Thoracic aorta (tissue), 2 donors: Measurements from ENCODE around the gene SLC23A2. TPM values are rescaled to one million over a fixed set of nuclear protein-coding genes. Genes with fewer than 3 reads are reported as not detected.
"Not testable (repeated sequence)": the region's sequence is repeated elsewhere in the genome, so short reads cannot be mapped to it uniquely, and the experiment has no call there.

Source experiments
- ATAC-seq: fragments of 150-250 bp; one replicate; pipeline ENCODE4 v1.8.0; 2017; ENCODE audit warnings: low read depth; ENCODE audit not compliant: insufficient number of reproducible peaks, low FRiP score
- DNase-seq: peaks from one replicate; pipeline ENCODE4 v3.0.0-alpha.2; 2020; ENCODE audit warnings: low spot score
- H3K27ac ChIP-seq, 2 donors: fragments of 200-600 bp; sonication (generic); 1 replicate in 1 of 2; 2 replicates in 1 of 2; pipeline ENCODE4 v1.5.1; 2016; ENCODE audit warnings: mild to moderate bottlenecking in 2 of 2, moderate library complexity in 2 of 2
- H3K27me3 ChIP-seq: fragments of 200-600 bp; sonication (generic); replicated peaks from 2 replicates; pipeline ENCODE4 v1.6.0; 2016; ENCODE audit warnings: mild to moderate bottlenecking; ENCODE audit not compliant: insufficient read depth
- H3K36me3 ChIP-seq: fragments of 200-600 bp; sonication (generic); one replicate; pipeline ENCODE4 v1.5.1; 2016
- H3K4me1 ChIP-seq, 2 donors: fragments of 200-600 bp; sonication (generic); 1 replicate in 1 of 2; 2 replicates in 1 of 2; pipeline versions ENCODE4 v1.5.1 to v1.6.0; 2016; ENCODE audit warnings: low read depth in 2 of 2, mild to moderate bottlenecking in 1 of 2; ENCODE audit not compliant: control insufficient read depth in 1 of 2
- H3K4me3 ChIP-seq: fragments of 200-600 bp; sonication (generic); 2 replicates; pipeline ENCODE4 v1.5.1; 2016; ENCODE audit warnings: mild to moderate bottlenecking
- H3K9me3 ChIP-seq: fragments of 200-600 bp; sonication (generic); 2 replicates; pipeline ENCODE4 v1.5.1; 2016
- total RNA-seq, 2 donors: library from RNA; depleted of rRNA; stranded (reverse); fragments of >200 nt; gene quantifications; one replicate each; pipeline versions ENCODE4 v1.1.0 to v1.2.3, GENCODE V29; 2016
- TF ChIP-seq, protein P1 (sequence below): fragments of 200-600 bp; sonication (generic); IDR thresholded peaks from one replicate; pipeline ENCODE4 v1.5.1; 2019; ENCODE audit warnings: antibody characterized with exemption

SLC23A2 gene
- total RNA-seq, 2 donors from 2014 or later: 32.1 to 51.9 TPM

DNA sequence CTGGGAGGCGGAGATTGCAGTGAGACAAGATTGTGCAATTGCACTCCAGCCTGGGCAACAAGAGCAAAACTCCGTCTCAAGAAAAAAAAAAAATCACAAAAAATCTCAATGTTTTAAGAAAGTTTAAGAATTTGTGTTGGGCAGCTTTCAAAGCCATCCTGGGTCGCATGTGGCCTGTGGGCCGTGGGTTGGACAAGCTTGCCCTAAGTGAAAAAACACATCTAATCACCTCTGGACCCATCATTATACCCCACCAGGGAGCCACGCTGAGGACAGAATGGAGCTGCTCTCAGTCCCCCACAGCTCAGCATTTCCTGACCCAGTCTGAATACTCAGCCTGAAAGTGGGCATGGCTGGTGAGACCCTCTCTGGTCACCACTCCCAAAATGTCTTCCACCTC is 150.3 kb downstream of the SLC23A2 start:
- TF ChIP-seq, protein P1, sequence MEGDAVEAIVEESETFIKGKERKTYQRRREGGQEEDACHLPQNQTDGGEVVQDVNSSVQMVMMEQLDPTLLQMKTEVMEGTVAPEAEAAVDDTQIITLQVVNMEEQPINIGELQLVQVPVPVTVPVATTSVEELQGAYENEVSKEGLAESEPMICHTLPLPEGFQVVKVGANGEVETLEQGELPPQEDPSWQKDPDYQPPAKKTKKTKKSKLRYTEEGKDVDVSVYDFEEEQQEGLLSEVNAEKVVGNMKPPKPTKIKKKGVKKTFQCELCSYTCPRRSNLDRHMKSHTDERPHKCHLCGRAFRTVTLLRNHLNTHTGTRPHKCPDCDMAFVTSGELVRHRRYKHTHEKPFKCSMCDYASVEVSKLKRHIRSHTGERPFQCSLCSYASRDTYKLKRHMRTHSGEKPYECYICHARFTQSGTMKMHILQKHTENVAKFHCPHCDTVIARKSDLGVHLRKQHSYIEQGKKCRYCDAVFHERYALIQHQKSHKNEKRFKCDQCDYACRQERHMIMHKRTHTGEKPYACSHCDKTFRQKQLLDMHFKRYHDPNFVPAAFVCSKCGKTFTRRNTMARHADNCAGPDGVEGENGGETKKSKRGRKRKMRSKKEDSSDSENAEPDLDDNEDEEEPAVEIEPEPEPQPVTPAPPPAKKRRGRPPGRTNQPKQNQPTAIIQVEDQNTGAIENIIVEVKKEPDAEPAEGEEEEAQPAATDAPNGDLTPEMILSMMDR: no peak
- H3K27me3 ChIP-seq: no peaks in the 10 kb centered on the region
- DNase-seq (no peak), ATAC-seq (no peak)
- H3K9me3 ChIP-seq: no peaks in the 10 kb centered on the region
- H3K4me3 ChIP-seq: no peak overlapping the region
- H3K36me3 ChIP-seq: no peaks in the 10 kb centered on the region
- H3K4me1 ChIP-seq: peaks cover 0 to 4% of the 10 kb centered on the region in 2 donors
- H3K27ac ChIP-seq: no peak overlapping the region

DNA sequence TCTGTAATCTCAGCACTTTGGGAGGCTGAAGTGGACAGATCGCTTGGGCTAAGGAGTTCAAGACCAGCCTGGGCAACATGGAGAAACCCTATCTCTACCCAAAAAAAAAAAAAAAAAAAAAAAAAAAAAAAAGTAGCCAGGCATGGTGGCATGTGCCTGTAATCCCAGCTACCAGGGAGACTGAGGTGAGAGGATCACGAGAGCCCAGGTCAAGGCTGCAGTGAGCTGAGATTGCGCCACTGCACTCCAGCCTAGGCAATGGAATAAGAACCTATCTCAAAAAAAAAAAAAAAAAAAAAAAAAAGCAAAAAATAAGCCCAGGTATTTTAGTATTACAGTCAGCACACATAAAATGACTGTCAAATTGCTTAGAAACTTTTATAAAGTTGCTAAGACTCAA is 152.5 kb downstream of the SLC23A2 start:
- H3K4me3 ChIP-seq, H3K27ac ChIP-seq, DNase-seq, H3K4me1 ChIP-seq, ATAC-seq, H3K36me3 ChIP-seq, H3K27me3 ChIP-seq, H3K9me3 ChIP-seq: not testable (repeated sequence)

DNA sequence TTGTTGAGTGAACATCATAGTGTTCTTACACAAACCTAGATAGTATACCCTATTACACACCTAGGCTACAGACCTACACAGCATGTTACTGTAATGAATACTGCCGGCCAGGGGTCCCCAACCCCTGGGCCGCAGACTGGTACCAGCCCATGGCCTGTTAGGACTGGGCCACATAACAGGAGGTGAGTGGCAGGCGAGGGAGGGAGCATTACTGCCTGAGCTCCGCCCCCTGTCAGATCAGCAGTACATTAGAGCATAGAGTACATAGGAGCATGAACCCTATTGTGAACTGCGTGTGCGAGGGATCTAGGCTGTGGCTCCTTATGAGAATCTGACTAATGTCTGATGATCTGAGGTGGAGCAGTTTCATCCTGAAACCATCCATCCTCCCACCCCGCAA is 153.3 kb downstream of the SLC23A2 start:
- no peak for ATAC-seq
- DNase-seq: no peak

DNA sequence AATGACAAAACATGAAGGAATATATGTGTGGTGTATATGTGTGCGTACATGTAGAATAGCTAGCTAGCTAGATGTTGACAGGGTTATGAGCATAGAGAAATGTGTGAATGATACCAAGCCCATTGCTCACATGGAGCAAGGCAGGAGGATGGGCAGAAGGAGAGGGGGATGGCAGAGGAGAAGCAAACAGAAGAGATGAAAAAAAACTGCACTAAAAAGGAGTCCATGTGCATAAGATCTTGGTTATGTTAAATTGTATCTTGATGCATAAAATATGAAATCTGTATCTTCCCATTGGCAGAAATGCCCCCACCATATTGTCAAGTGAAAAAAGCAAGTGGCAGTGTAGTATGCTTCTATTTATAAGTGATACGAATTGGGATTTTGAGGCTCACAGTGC is 154.5 kb downstream of the SLC23A2 start:
- TF ChIP-seq, protein P1: no peak
- no peaks in the 10 kb centered on the region for H3K36me3 ChIP-seq
- no peaks in the 10 kb centered on the region for H3K9me3 ChIP-seq
- no peak overlapping the region for H3K27ac ChIP-seq
- H3K4me3 ChIP-seq: no peak overlapping the region
- DNase-seq (no peak), ATAC-seq (no peak)
- H3K4me1 ChIP-seq: no peaks in the 10 kb centered on the region
- no peaks in the 10 kb centered on the region for H3K27me3 ChIP-seq

More for the DNA sequence above, 153.3 kb downstream of the SLC23A2 start:
- H3K4me3 ChIP-seq: no peak overlapping the region
- TF ChIP-seq, protein P1: no peak
- no peaks in the 10 kb centered on the region for H3K4me1 ChIP-seq
- no peaks in the 10 kb centered on the region for H3K36me3 ChIP-seq
- H3K9me3 ChIP-seq: no peaks in the 10 kb centered on the region
- no peaks in the 10 kb centered on the region for H3K27me3 ChIP-seq
- no peak overlapping the region for H3K27ac ChIP-seq

DNA sequence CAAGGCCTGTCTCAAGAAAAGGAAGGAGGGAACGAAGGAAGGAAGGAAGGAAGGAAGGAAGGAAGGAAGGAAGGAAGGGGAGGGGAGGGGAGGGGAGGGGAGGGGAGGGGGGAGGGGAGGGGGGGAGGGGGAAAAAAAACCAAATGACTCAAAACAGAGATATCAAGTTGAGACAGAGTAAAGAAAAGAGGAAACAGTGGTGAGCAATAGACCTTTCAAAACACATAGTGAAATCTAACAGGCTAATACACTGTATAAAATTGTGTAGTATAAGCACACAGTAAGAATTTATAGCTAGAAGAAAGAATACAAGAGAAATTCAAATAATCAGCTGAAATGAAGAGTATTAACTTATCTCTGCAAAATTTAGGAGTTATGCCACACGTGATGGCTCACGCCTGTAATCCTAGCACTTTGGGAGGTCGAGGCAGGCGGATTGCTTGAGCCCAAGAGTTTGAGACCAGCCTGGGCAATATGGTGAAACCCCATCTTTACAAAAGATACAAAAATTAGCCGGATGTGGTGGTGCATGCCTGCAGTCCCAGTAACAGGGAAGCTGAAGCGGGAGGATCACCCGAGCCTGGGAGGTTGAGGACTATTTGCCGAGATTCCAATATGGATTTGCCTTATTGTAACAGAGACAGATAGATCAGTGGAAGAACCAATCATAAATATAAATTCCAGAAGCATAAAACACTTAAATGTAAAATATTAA is 156.4 kb downstream of the SLC23A2 start:
- no peaks in the 10 kb centered on the region for H3K27me3 ChIP-seq
- DNase-seq (no peak), ATAC-seq (no peak)
- H3K36me3 ChIP-seq: no peaks in the 10 kb centered on the region
- H3K9me3 ChIP-seq: no peaks in the 10 kb centered on the region
- H3K4me3 ChIP-seq: no peak overlapping the region
- H3K4me1 ChIP-seq: no peaks in the 10 kb centered on the region
- no peak overlapping the region for H3K27ac ChIP-seq
- TF ChIP-seq, protein P1: no peak

DNA sequence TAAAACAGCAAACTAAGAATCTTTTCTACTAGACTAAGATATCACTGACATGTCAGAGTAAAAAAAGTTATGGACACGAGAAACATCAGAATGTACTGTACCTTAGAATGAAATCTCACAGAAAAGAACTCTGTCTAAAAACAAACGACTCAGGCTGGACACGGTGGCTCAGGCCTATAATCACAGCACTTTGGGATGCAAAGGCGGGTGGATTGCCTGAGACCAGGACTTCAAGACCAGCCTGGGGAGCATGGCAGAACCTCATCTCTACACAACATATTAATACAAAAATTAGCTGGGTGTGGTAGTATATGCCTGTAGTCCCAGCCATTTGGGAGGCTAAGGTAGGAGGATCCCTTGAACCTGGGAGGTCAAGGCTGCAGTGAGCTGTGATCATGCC is 157.0 kb downstream of the SLC23A2 start:
- Histone ChIP-seq H3K4me1 (no peaks in the 10 kb centered on the region), H3K4me3 (no peak overlapping the region), H3K27ac (no peak overlapping the region), H3K27me3 (no peaks in the 10 kb centered on the region), H3K9me3 (no peaks in the 10 kb centered on the region), H3K36me3 (no peaks in the 10 kb centered on the region)
- ATAC-seq (no peak), DNase-seq (no peak)
- TF ChIP-seq, protein P1: no peak
